Mucosa of rectum (tissue), 2 donors: ENCODE results near the gene CNTROB.
A peak's percentile ranks its signal among the peaks of the same experiment; 100 is the strongest.

Experiments used
- H3K27ac ChIP-seq, 2 donors: one replicate each; pipeline ENCODE4 v1.7.0; 2013; ENCODE audit warnings: inconsistent platforms in 2 of 2, low read depth in 2 of 2, low read length in 2 of 2
- H3K27me3 ChIP-seq, 2 donors: one replicate each; pipeline ENCODE4 v1.7.0; 2013; ENCODE audit warnings: low read length in 2 of 2; ENCODE audit not compliant: control insufficient read depth in 2 of 2, insufficient read depth in 2 of 2
- H3K36me3 ChIP-seq, 2 donors: one replicate each; pipeline ENCODE4 v1.7.0; 2013; ENCODE audit warnings: low read length in 2 of 2; ENCODE audit not compliant: control insufficient read depth in 2 of 2, insufficient read depth in 2 of 2
- H3K4me1 ChIP-seq, 2 donors: one replicate each; pipeline ENCODE4 v1.7.0; 2013; ENCODE audit warnings: low read length in 2 of 2, mild to moderate bottlenecking in 1 of 2; ENCODE audit not compliant: control insufficient read depth in 2 of 2, insufficient read depth in 2 of 2
- H3K4me3 ChIP-seq, 2 donors: one replicate each; pipeline ENCODE4 v1.7.0; 2013; ENCODE audit warnings: low read length in 2 of 2
- H3K9ac ChIP-seq, 2 donors: one replicate each; pipeline ENCODE4 v1.7.0; 2013; ENCODE audit warnings: low read length in 2 of 2, low read depth in 1 of 2, mild to moderate bottlenecking in 1 of 2
- H3K9me3 ChIP-seq, 2 donors: one replicate each; pipeline ENCODE4 v1.7.0; 2013; ENCODE audit warnings: low read length in 2 of 2; ENCODE audit not compliant: control insufficient read depth in 2 of 2
- donor health status: healthy.
- donor health status: Normal muscosa, but diverticular disease.

The CNTROB gene

GRCh38 chr17:7909089-7909488 lies 22.9 kb upstream of the CNTROB start:
- H3K4me3 ChIP-seq = no peak overlapping the region
- no peak overlapping the region for H3K9ac ChIP-seq
- no peaks in the 10 kb centered on the region for H3K27me3 ChIP-seq
- H3K27ac ChIP-seq = no peak overlapping the region
- H3K9me3 ChIP-seq = no peaks in the 10 kb centered on the region
- H3K4me1 ChIP-seq = peaks cover 0 to 4% of the 10 kb centered on the region in 2 donors
- peaks cover 63 to 73% of the 10 kb centered on the region in 2 donors for H3K36me3 ChIP-seq

- Histone ChIP-seq H3K27me3 (no peaks in the 10 kb centered on the region), H3K4me3 (no peak overlapping the region), H3K27ac (no peak overlapping the region), H3K36me3 (peaks cover 52 to 61% of the 10 kb centered on the region in 2 donors), H3K9me3 (no peaks in the 10 kb centered on the region), H3K4me1 (peaks cover 3 to 10% of the 10 kb centered on the region in 2 donors), H3K9ac (no peak overlapping the region)
Measured at GRCh38 chr17:7910281-7910680, 21.7 kb upstream of the CNTROB start.

DNA sequence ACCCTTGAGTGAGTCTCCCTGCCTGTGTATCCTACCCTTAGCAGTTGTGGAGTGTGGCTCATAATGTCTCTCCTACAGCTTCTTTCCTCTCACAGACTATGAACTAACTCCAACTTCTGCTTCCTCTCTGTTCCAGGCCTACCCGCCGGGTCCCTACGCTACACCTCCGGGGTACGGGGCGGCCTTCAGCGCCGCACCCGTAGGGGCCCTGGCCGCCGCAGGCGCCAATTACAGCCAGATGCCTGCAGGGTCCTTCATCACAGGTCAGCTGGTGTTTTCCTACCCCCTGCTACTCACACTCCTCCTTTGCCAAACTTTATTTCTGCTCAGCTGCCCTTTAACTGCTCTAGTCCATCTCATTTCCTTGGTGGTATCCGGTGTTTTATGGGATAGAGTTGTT lies 21.3 kb upstream of the CNTROB start:
- Histone ChIP-seq H3K4me3 (no peak overlapping the region), H3K9ac (no peak overlapping the region), H3K9me3 (no peaks in the 10 kb centered on the region), H3K27ac (no peak overlapping the region), H3K36me3 (peaks cover 47 to 57% of the 10 kb centered on the region in 2 donors), H3K4me1 (peaks cover 5 to 12% of the 10 kb centered on the region in 2 donors), H3K27me3 (no peaks in the 10 kb centered on the region)

DNA sequence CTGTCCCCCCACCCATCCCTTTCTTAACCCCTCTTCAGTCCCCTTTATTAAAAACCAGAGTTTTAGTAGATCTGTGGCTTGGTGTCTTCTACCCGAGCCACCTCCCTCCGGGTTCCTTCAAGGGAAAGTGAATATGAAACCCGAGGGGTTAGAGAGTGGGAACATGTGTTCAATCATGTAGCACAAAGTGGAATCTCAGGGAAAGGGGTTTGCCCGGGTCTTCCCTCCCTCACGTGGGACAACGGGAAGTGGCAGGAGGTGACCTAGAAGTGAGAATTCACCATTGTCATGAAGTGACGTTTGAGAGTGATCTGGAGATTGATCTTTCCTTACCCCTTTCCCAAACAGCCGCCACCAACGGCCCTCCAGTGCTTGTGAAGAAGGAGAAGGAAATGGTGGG lies 20.9 kb upstream of the CNTROB start:
- Histone ChIP-seq H3K4me3 (no peak overlapping the region), H3K27ac (no peak overlapping the region), H3K9me3 (no peaks in the 10 kb centered on the region), H3K36me3 (peaks cover 43 to 53% of the 10 kb centered on the region in 2 donors), H3K9ac (no peak overlapping the region), H3K27me3 (no peaks in the 10 kb centered on the region), H3K4me1 (peaks cover 5 to 13% of the 10 kb centered on the region in 2 donors)

GRCh38 chr17:7912927-7913524 lies 19.0 kb upstream of the CNTROB start:
- Histone ChIP-seq H3K9ac (no peak overlapping the region), H3K27ac (no peak overlapping the region)

GRCh38 chr17:7915179-7915610 lies 16.8 kb upstream of the CNTROB start:
- Histone ChIP-seq H3K9ac (peak overlapping the region; percentile 76 to 77), H3K27ac (peak overlapping the region; percentile 90 to 92), H3K4me3 (peak overlapping the region; percentile 86 to 89), H3K9me3 (no peaks in the 10 kb centered on the region), H3K4me1 (peaks cover 10 to 20% of the 10 kb centered on the region in 2 donors), H3K27me3 (no peaks in the 10 kb centered on the region), H3K36me3 (peaks cover 17 to 19% of the 10 kb centered on the region in 2 donors)

More at GRCh38 chr17:7912927-7913524, 19.0 kb upstream of the CNTROB start:
- no peak overlapping the region for H3K4me3 ChIP-seq
- peaks cover 10 to 20% of the 10 kb centered on the region in 2 donors for H3K4me1 ChIP-seq
- peaks cover 28 to 35% of the 10 kb centered on the region in 2 donors for H3K36me3 ChIP-seq
- no peaks in the 10 kb centered on the region for H3K27me3 ChIP-seq
- no peaks in the 10 kb centered on the region for H3K9me3 ChIP-seq

GRCh38 chr17:7915611-7916384 lies 16.2 kb upstream of the CNTROB start, which contains the start of gene RNF227:
TSS of gene RNF227 (minus strand) at chr17:7916289. CDS start at chr17:7916195, 94 bp downstream.
- peak within 1 kb of the TSS; percentile 86 to 89 for H3K4me3 ChIP-seq
- H3K4me1 ChIP-seq = peaks cover 10 to 20% of the 10 kb centered on the region in 2 donors
- H3K9me3 ChIP-seq = no peaks in the 10 kb centered on the region
- H3K36me3 ChIP-seq = peaks cover 11 to 13% of the 10 kb centered on the region in 2 donors
- H3K9ac ChIP-seq = peak within 1 kb of the TSS; percentile 76 to 77
- H3K27me3 ChIP-seq = no peaks in the 10 kb centered on the region
- H3K27ac ChIP-seq = peak within 1 kb of the TSS; percentile 90 to 92

DNA sequence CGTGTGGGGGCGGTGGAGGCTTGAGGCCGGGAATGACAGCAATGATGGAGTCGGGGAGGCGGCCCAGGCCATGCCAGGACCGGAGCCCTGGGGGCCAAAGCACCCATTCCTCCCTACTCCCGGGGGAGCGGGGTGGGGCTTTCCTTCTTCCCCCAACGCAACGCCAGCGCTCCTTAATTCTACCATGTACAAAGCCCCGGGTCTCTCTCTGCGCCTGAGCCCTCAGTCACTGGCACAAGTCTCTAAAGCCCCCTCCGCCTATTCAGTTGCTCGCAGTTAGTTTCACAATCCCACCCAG lies 15.7 kb upstream of the CNTROB start:
- Histone ChIP-seq H3K27me3 (no peaks in the 10 kb centered on the region), H3K4me1 (peaks cover 10 to 20% of the 10 kb centered on the region in 2 donors), H3K4me3 (peak overlapping the region; percentile 86 to 89), H3K27ac (peak overlapping the region; percentile 90 to 92), H3K9ac (peak overlapping the region; percentile 56 to 76), H3K9me3 (no peaks in the 10 kb centered on the region), H3K36me3 (peaks cover 6 to 8% of the 10 kb centered on the region in 2 donors)

GRCh38 chr17:7916808-7917207 lies 15.2 kb upstream of the CNTROB start:
- H3K9ac ChIP-seq = no peak overlapping the region
- H3K27ac ChIP-seq = peak overlapping the region in 1 of 2 donors; percentile 92
- peak overlapping the region in 1 of 2 donors; percentile 89 for H3K4me3 ChIP-seq
- peaks cover 1 to 4% of the 10 kb centered on the region in 2 donors for H3K36me3 ChIP-seq
- no peaks in the 10 kb centered on the region for H3K27me3 ChIP-seq
- H3K9me3 ChIP-seq = no peaks in the 10 kb centered on the region
- H3K4me1 ChIP-seq = peaks cover 10 to 20% of the 10 kb centered on the region in 2 donors

DNA sequence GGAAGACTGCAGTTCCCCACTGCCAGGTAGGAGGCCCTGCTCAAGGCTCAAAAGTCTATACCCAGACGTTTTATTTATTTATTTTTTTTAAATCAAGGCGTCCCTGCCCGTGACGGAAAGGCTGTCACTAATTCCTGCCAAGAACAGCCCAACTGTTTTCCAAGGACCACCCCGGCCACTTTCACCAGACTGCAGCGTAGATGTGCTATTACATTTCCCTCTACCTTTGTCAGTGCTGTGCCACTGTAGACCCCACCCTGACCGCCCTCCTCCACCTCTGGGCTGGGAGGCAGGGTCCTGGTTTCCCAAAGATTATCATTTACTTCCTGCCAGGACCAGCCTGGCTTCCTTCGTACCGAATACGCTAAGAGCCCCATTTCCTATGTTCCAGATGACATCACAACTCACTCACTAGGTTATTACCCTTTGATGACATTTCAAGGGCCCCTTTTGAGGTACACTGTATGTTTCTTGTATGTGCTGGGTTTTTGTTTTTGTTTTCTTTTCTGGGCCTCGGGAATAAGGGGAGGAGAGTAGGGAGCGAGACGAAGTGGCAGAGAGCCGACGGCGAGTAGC lies 9.6 kb upstream of the CNTROB start:
- Histone ChIP-seq H3K4me1 (peaks cover 8 to 11% of the 10 kb centered on the region in 2 donors), H3K27me3 (no peaks in the 10 kb centered on the region), H3K4me3 (peak overlapping the region; percentile 71 to 78), H3K36me3 (no peaks in the 10 kb centered on the region), H3K9ac (peak overlapping the region; percentile 68 to 76), H3K27ac (peak overlapping the region; percentile 15 to 61), H3K9me3 (no peaks in the 10 kb centered on the region)
